ENCODE results near the gene ASGR2. TPM values are rescaled to one million over a fixed set of nuclear protein-coding genes. Genes with fewer than 3 reads are reported as not detected.

ASGR2 gene
- total and polyA plus RNA-seq, 2 of the 13 experiments (the other 11 are each of a cell fraction or from before 2014, with no cell fraction given), result 320 to 754 TPM

DNA sequence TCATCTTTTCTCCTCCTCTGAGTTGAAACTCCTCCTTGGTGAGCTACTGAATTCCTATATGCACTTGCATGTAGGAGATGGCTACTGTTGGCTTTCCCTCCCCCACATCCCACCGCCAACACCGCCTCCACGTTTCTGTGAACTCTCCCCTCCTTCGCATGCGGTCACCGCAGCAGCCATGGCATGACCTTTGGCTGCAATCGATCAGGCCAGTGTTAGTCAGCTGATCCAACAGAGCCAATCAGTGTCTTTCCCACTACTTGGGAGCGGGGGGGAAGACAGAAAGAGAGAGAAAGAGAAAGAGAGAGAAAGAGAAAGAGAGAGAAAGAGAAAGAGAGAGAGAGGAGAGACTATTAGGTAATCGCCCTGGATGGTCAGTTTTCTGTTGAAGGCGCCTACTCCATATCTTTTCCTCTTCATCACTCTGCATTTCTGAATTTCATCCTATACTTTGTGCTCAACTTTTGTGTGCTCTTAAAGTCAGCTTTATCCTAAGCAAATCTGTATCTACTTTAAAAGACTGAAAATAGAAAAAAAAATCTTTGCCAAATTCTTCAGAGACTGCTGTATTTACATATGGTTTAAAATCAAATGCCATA is 41.8 kb upstream of the ASGR2 start (continued):
- TF ChIP-seq GLI4 (CRISPR knock-in tag; IDR thresholded peaks at IDR 0.05; ENCODE audit: borderline replicate concordance), result peak; percentile 57; the same call in 1 of the 2 replicates
- TF ChIP-seq PRMT3 (CRISPR knock-in tag; IDR thresholded peaks at IDR 0.05; ENCODE audit: borderline replicate concordance, low read depth), result no peak; the same call in 1 of the 2 replicates
- TF ChIP-seq IKZF4 (CRISPR knock-in tag; IDR thresholded peaks at IDR 0.05; ENCODE audit: borderline replicate concordance, low read depth, not compliant biosample characterization), result peak; percentile 98
- TF ChIP-seq, protein P1, sequence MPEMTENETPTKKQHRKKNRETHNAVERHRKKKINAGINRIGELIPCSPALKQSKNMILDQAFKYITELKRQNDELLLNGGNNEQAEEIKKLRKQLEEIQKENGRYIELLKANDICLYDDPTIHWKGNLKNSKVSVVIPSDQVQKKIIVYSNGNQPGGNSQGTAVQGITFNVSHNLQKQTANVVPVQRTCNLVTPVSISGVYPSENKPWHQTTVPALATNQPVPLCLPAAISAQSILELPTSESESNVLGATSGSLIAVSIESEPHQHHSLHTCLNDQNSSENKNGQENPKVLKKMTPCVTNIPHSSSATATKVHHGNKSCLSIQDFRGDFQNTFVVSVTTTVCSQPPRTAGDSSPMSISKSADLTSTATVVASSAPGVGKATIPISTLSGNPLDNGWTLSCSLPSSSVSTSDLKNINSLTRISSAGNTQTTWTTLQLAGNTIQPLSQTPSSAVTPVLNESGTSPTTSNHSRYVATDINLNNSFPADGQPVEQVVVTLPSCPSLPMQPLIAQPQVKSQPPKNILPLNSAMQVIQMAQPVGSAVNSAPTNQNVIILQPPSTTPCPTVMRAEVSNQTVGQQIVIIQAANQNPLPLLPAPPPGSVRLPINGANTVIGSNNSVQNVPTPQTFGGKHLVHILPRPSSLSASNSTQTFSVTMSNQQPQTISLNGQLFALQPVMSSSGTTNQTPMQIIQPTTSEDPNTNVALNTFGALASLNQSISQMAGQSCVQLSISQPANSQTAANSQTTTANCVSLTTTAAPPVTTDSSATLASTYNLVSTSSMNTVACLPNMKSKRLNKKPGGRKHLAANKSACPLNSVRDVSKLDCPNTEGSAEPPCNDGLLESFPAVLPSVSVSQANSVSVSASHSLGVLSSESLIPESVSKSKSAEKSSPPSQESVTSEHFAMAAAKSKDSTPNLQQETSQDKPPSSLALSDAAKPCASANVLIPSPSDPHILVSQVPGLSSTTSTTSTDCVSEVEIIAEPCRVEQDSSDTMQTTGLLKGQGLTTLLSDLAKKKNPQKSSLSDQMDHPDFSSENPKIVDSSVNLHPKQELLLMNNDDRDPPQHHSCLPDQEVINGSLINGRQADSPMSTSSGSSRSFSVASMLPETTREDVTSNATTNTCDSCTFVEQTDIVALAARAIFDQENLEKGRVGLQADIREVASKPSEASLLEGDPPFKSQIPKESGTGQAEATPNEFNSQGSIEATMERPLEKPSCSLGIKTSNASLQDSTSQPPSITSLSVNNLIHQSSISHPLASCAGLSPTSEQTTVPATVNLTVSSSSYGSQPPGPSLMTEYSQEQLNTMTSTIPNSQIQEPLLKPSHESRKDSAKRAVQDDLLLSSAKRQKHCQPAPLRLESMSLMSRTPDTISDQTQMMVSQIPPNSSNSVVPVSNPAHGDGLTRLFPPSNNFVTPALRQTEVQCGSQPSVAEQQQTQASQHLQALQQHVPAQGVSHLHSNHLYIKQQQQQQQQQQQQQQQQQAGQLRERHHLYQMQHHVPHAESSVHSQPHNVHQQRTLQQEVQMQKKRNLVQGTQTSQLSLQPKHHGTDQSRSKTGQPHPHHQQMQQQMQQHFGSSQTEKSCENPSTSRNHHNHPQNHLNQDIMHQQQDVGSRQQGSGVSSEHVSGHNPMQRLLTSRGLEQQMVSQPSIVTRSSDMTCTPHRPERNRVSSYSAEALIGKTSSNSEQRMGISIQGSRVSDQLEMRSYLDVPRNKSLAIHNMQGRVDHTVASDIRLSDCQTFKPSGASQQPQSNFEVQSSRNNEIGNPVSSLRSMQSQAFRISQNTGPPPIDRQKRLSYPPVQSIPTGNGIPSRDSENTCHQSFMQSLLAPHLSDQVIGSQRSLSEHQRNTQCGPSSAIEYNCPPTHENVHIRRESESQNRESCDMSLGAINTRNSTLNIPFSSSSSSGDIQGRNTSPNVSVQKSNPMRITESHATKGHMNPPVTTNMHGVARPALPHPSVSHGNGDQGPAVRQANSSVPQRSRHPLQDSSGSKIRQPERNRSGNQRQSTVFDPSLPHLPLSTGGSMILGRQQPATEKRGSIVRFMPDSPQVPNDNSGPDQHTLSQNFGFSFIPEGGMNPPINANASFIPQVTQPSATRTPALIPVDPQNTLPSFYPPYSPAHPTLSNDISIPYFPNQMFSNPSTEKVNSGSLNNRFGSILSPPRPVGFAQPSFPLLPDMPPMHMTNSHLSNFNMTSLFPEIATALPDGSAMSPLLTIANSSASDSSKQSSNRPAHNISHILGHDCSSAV (CRISPR knock-in tag; IDR thresholded peaks at IDR 0.05; ENCODE audit: borderline replicate concordance), result 0 out of 2 replicates have a peak, but pooled peaks have one; percentile 61
- TF ChIP-seq ZNF589 (CRISPR knock-in tag; conservative IDR thresholded peaks at IDR 0.05), result peak; percentile 97
- no peak for TF ChIP-seq ATM (IDR thresholded peaks at IDR 0.05; ENCODE audit: borderline replicate concordance)
- TF ChIP-seq KLF15 (CRISPR knock-in tag; IDR thresholded peaks at IDR 0.05; ENCODE audit: borderline replicate concordance), result 0 out of 2 replicates have a peak, but pooled peaks have one; percentile 69
- no peak for TF ChIP-seq HNRNPUL1 (IDR thresholded peaks at IDR 0.05; ENCODE audit: low read depth, low read length)
- TF ChIP-seq, protein P2, sequence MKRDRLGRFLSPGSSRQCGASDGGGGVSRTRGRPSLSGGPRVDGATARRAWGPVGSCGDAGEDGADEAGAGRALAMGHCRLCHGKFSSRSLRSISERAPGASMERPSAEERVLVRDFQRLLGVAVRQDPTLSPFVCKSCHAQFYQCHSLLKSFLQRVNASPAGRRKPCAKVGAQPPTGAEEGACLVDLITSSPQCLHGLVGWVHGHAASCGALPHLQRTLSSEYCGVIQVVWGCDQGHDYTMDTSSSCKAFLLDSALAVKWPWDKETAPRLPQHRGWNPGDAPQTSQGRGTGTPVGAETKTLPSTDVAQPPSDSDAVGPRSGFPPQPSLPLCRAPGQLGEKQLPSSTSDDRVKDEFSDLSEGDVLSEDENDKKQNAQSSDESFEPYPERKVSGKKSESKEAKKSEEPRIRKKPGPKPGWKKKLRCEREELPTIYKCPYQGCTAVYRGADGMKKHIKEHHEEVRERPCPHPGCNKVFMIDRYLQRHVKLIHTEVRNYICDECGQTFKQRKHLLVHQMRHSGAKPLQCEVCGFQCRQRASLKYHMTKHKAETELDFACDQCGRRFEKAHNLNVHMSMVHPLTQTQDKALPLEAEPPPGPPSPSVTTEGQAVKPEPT (CRISPR knock-in tag; IDR thresholded peaks at IDR 0.05; ENCODE audit: low read depth), result peak; percentile 90
- TF ChIP-seq ATF1 (CRISPR knock-in tag; IDR thresholded peaks at IDR 0.05), result no peak
- TF ChIP-seq IRF2 (CRISPR knock-in tag; IDR thresholded peaks at IDR 0.05), result peak; percentile 95
- peak; percentile 75 for TF ChIP-seq NCOA2 (CRISPR knock-in tag; IDR thresholded peaks at IDR 0.05)
- no peak for TF ChIP-seq ZNF383 (CRISPR knock-in tag; IDR thresholded peaks at IDR 0.05; ENCODE audit: borderline replicate concordance)
- peak; percentile 45; the same call in 1 of the 2 replicates for TF ChIP-seq HMG20A (CRISPR knock-in tag; IDR thresholded peaks at IDR 0.05; ENCODE audit: borderline replicate concordance)
- TF ChIP-seq, protein P3, sequence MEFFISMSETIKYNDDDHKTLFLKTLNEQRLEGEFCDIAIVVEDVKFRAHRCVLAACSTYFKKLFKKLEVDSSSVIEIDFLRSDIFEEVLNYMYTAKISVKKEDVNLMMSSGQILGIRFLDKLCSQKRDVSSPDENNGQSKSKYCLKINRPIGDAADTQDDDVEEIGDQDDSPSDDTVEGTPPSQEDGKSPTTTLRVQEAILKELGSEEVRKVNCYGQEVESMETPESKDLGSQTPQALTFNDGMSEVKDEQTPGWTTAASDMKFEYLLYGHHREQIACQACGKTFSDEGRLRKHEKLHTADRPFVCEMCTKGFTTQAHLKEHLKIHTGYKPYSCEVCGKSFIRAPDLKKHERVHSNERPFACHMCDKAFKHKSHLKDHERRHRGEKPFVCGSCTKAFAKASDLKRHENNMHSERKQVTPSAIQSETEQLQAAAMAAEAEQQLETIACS (CRISPR knock-in tag; IDR thresholded peaks at IDR 0.05), result no peak
